HG02610 (cell line): ENCODE measurements around the gene HAL.

Experiments
- ATAC-seq: cut with Tn5 transposase; IDR thresholded peaks from one replicate; pipeline ENCODE4 v1.9.1; 2021; ENCODE audit warnings: mild to moderate bottlenecking, moderate library complexity; ENCODE audit not compliant: unreplicated experiment

The HAL gene

GRCh38 chr12:95942524-95943329 lies 53.4 kb downstream of the HAL start, which contains the start of gene CCDC38:
Gene CCDC38, minus strand, starts transcription at chr12:95942614. Its CDS starts 6,105 bp downstream, at chr12:95936509.
- peak; percentile 99 for ATAC-seq

- ATAC-seq, result no peak
Observed at GRCh38 chr12:95942101-95942523, 54.0 kb downstream of the HAL start.

- no peak for ATAC-seq
Observed at GRCh38 chr12:95940514-95940913, 55.6 kb downstream of the HAL start.
